ENCODE data around the gene SLC7A8. TPM values are rescaled to one million over a fixed set of nuclear protein-coding genes. Genes with fewer than 3 reads are reported as not detected.

SLC7A8 gene
- total and polyA plus RNA-seq, 2 donors = 3.2 to 15.0 TPM

DNA sequence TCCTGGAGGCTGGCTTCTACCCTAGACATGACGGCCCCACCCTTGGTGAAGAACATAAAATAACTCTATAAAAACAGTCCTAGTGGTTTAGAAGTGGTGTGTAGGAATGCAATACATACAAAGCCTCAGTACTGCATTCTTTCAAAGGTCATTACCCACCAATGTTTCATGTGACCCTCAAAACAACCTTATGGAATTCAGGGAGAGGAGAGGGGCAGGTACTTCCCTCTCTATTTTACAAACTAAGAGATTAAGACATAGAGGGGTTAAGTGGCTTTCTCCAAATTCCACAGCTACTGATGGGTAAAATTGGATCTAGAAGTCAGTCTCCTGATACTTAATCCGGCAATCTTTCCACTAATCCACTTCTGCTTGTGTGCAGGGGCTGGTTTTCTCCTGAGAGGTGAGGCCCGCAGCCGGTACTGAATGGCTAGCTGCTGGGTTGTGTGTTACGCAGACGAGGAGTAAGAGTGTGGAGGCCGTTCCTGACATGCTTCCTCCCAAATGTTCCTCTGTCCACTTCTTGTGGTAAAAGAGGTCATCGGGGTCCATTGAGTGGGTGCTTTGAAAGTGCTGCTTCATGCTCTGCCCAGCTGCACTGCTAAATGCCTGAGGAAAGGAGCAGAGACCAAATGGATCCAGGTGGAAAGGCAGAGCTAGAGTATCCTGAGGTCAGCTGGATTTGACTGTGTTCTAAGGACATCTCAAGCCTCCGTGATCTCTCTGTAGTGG, 16.2 kb downstream of the SLC7A8 start:
- no peaks in the 10 kb centered on the region for H3K36me3 ChIP-seq (ENCODE audit: control insufficient read depth in 2 of 2, insufficient read depth in 2 of 2, low read length in 1 of 2)
- H3K4me3 ChIP-seq (ENCODE audit: low read length in 2 of 2) = no peak overlapping the region
- no peak for DNase-seq (ENCODE audit: low read depth in 6 of 9, low spot score in 9 of 9)
- H3K9me3 ChIP-seq (ENCODE audit: control insufficient read depth in 2 of 2, insufficient read depth in 1 of 2, low read length in 1 of 2) = no peaks in the 10 kb centered on the region
- peaks cover 0 to 4% of the 10 kb centered on the region in 2 donors for H3K4me1 ChIP-seq (ENCODE audit: control insufficient read depth in 2 of 2, insufficient read depth in 2 of 2, low read length in 2 of 2)
- H3K27ac ChIP-seq (ENCODE audit: low read depth in 1 of 2, low read length in 1 of 2) = no peak overlapping the region
- 96% methylated on average over 9 of the region's 9 CpGs for WGBS
- H3K27me3 ChIP-seq (ENCODE audit: control insufficient read depth in 2 of 2, insufficient read depth in 1 of 2, low read length in 1 of 2) = peaks cover 0 to under 1% of the 10 kb centered on the region in 2 donors

DNA sequence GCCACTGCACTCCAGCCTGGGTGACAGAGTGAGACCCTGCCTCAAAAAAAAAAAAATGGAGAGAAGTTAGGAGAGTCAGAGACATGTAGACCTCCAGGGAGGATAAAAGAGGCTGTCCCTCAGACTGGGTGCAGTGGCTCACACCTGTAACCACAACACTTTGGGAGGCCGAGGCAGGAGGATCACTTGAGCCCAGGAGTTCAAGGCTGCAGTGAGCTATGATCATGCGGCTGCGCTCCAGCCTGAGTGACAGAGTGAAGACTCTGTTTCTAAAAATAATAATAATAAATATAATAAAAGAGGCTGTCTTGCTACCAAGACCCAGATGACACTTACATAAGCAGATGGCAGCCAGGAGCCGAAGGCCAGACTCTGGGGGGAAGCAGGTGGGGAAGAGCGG, 18.5 kb downstream of the SLC7A8 start:
- no peaks in the 10 kb centered on the region for H3K36me3 ChIP-seq (ENCODE audit: control insufficient read depth in 2 of 2, insufficient read depth in 2 of 2, low read length in 1 of 2)
- no peak overlapping the region for H3K27ac ChIP-seq (ENCODE audit: low read depth in 1 of 2, low read length in 1 of 2)
- H3K27me3 ChIP-seq (ENCODE audit: control insufficient read depth in 2 of 2, insufficient read depth in 1 of 2, low read length in 1 of 2) = no peaks in the 10 kb centered on the region
- peaks cover 0 to 12% of the 10 kb centered on the region in 2 donors for H3K4me1 ChIP-seq (ENCODE audit: control insufficient read depth in 2 of 2, insufficient read depth in 2 of 2, low read length in 2 of 2)
- WGBS = 95% methylated on average over 5 of the region's 5 CpGs
- H3K9me3 ChIP-seq (ENCODE audit: control insufficient read depth in 2 of 2, insufficient read depth in 1 of 2, low read length in 1 of 2) = no peaks in the 10 kb centered on the region
- H3K4me3 ChIP-seq (ENCODE audit: low read length in 2 of 2) = no peak overlapping the region
- DNase-seq (ENCODE audit: low read depth in 6 of 9, low spot score in 9 of 9) = no peak

DNA sequence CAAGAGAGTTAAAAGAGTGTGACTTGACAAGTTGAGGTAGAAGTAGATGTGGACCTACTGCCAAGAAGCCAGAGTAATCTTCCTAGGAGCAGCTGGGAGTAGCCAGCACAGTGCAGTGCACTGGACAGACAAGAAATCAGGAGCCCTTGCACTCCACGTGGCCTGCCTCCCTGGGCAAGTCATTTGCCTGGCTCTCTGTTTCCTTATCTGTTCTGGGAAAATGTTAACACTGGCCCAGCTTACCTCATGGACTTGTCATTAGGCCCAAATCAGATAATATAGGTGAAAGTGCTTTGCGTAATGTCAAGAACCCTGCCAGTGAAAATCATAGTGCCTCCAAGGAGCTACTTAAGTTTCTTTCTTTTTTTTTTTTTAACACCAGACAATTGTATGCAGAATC, 19.2 kb downstream of the SLC7A8 start:
- 93% methylated on average over 2 of the region's 2 CpGs for WGBS
- Histone ChIP-seq H3K4me3 (ENCODE audit: low read length in 2 of 2) (no peak overlapping the region), H3K27me3 (ENCODE audit: control insufficient read depth in 2 of 2, insufficient read depth in 1 of 2, low read length in 1 of 2) (peaks cover 0 to 2% of the 10 kb centered on the region in 2 donors), H3K36me3 (ENCODE audit: control insufficient read depth in 2 of 2, insufficient read depth in 2 of 2, low read length in 1 of 2) (no peaks in the 10 kb centered on the region), H3K9me3 (ENCODE audit: control insufficient read depth in 2 of 2, insufficient read depth in 1 of 2, low read length in 1 of 2) (no peaks in the 10 kb centered on the region), H3K27ac (ENCODE audit: low read depth in 1 of 2, low read length in 1 of 2) (no peak overlapping the region), H3K4me1 (ENCODE audit: control insufficient read depth in 2 of 2, insufficient read depth in 2 of 2, low read length in 2 of 2) (peaks cover 0 to 12% of the 10 kb centered on the region in 2 donors)
- DNase-seq (ENCODE audit: low read depth in 6 of 9, low spot score in 9 of 9) = no peak

DNA sequence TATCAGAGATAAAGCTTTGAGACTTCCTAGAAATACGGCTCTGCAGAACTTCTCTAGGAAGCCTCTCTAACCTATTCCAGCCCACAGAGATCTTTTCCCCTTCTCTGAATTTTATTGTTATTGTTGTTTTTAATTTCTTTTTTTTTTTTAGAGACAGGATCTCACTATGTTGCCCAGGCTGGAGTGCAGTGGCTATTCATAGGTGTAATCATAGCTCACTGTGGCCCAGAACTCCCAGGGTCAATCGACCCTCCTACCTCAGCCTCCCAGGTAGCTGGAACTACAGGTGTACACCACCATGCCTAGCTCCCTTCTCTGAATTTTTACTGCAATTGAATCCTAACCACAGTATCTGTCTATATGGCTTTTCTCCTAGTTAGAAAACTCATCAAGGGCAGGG, 19.6 kb downstream of the SLC7A8 start:
- Histone ChIP-seq H3K27me3 (ENCODE audit: control insufficient read depth in 2 of 2, insufficient read depth in 1 of 2, low read length in 1 of 2) (peaks cover 0 to 2% of the 10 kb centered on the region in 2 donors), H3K27ac (ENCODE audit: low read depth in 1 of 2, low read length in 1 of 2) (no peak overlapping the region), H3K9me3 (ENCODE audit: control insufficient read depth in 2 of 2, insufficient read depth in 1 of 2, low read length in 1 of 2) (no peaks in the 10 kb centered on the region), H3K4me1 (ENCODE audit: control insufficient read depth in 2 of 2, insufficient read depth in 2 of 2, low read length in 2 of 2) (peaks cover 0 to 12% of the 10 kb centered on the region in 2 donors), H3K4me3 (ENCODE audit: low read length in 2 of 2) (no peak overlapping the region), H3K36me3 (ENCODE audit: control insufficient read depth in 2 of 2, insufficient read depth in 2 of 2, low read length in 1 of 2) (no peaks in the 10 kb centered on the region)
- WGBS = 96% methylated on average over 2 of the region's 2 CpGs
- no peak for DNase-seq (ENCODE audit: low read depth in 6 of 9, low spot score in 9 of 9)

DNA sequence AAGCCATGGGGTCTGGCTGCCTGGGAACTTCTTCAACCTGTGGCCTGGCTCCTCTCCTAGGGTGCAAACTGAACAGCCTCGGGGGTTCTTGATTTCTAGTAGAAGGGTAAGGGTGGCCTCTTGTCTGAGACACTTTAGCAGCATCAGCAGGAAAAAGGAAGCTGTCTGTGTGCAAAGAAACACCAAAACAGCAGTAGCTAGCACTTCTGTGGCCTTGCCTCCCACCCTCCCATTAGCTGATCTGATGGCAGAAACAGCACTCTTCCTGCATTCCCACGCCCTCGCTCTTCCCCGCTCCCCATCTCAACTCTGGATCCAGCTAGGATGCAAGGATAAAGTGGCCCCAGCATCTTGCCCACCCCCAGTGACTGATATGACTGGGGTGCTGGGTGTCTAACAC, 20.7 kb downstream of the SLC7A8 start:
- Histone ChIP-seq H3K27ac (ENCODE audit: low read depth in 1 of 2, low read length in 1 of 2) (no peak overlapping the region), H3K4me3 (ENCODE audit: low read length in 2 of 2) (no peak overlapping the region), H3K4me1 (ENCODE audit: control insufficient read depth in 2 of 2, insufficient read depth in 2 of 2, low read length in 2 of 2) (peaks cover 0 to 12% of the 10 kb centered on the region in 2 donors), H3K27me3 (ENCODE audit: control insufficient read depth in 2 of 2, insufficient read depth in 1 of 2, low read length in 1 of 2) (peaks cover 0 to 2% of the 10 kb centered on the region in 2 donors), H3K36me3 (ENCODE audit: control insufficient read depth in 2 of 2, insufficient read depth in 2 of 2, low read length in 1 of 2) (no peaks in the 10 kb centered on the region), H3K9me3 (ENCODE audit: control insufficient read depth in 2 of 2, insufficient read depth in 1 of 2, low read length in 1 of 2) (no peaks in the 10 kb centered on the region)
- DNase-seq (ENCODE audit: low read depth in 6 of 9, low spot score in 9 of 9) = peak in 1 of 9 donors; percentile 40
- 54% methylated on average over 4 of the region's 4 CpGs for WGBS

DNA sequence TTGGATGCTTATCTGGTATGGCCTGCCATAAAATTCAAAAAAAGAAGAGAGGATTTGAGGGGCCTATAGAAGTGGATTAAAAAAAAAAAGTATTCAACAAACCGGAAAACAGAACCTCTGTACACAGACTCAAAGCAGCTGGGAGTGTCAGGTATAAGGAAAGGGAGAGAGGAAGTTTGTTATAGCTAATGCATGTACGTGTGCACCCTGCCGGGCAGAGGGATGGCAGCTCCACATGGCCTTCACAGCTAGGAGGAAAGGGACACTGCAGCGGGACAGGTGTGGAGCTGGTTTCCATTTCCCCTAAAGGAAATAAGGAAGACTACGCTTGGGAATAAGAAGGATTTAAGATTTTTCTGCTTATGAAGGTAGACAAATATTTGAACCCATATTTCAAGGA, 21.5 kb downstream of the SLC7A8 start:
- no peak overlapping the region for H3K4me3 ChIP-seq (ENCODE audit: low read length in 2 of 2)
- H3K27me3 ChIP-seq (ENCODE audit: control insufficient read depth in 2 of 2, insufficient read depth in 1 of 2, low read length in 1 of 2) = peaks cover 0 to 5% of the 10 kb centered on the region in 2 donors
- no peaks in the 10 kb centered on the region for H3K9me3 ChIP-seq (ENCODE audit: control insufficient read depth in 2 of 2, insufficient read depth in 1 of 2, low read length in 1 of 2)
- H3K36me3 ChIP-seq (ENCODE audit: control insufficient read depth in 2 of 2, insufficient read depth in 2 of 2, low read length in 1 of 2) = no peaks in the 10 kb centered on the region
- WGBS = 55% methylated on average over 5 of the region's 5 CpGs
- peaks cover 0 to 12% of the 10 kb centered on the region in 2 donors for H3K4me1 ChIP-seq (ENCODE audit: control insufficient read depth in 2 of 2, insufficient read depth in 2 of 2, low read length in 2 of 2)
- no peak overlapping the region for H3K27ac ChIP-seq (ENCODE audit: low read depth in 1 of 2, low read length in 1 of 2)
- DNase-seq (ENCODE audit: low read depth in 6 of 9, low spot score in 9 of 9) = peak in 1 of 9 donors; percentile 32

DNA sequence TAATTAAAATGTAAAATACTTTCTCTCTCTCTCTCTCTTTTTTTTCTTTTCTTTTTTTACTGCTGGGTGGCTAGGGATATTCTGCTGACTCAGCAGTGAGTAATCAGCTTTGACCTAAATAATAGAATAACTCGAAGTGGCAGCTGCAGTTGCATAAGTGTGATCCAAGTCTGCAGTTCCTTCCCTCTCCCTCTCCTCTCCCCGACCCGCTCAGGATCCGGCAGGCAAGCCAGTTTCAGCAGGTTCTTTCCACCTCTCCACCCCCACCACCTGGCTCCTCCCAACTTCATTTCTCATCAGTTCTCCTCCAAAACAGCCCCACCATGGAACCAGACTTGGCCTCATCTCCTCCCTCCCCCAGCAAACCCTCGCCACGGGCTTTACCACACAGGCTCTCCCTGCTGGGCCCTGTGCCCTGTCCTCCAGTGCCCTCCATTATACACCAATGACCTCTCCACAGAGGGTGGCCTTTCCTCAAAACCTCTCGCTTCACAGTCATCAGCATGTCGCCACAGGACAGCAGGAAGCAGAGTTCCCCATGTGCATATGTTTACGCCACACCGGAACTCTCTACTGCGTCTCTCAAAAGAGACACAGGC, 22.4 kb downstream of the SLC7A8 start:
- H3K4me1 ChIP-seq (ENCODE audit: control insufficient read depth in 2 of 2, insufficient read depth in 2 of 2, low read length in 2 of 2) = peaks cover 0 to 12% of the 10 kb centered on the region in 2 donors
- peak overlapping the region; percentile 9 to 51 for H3K27ac ChIP-seq (ENCODE audit: low read depth in 1 of 2, low read length in 1 of 2)
- WGBS = 70% methylated on average over 11 of the region's 11 CpGs
- DNase-seq (ENCODE audit: low read depth in 6 of 9, low spot score in 9 of 9) = peak in 1 of 9 donors; percentile 9
- no peak overlapping the region for H3K4me3 ChIP-seq (ENCODE audit: low read length in 2 of 2)
- H3K36me3 ChIP-seq (ENCODE audit: control insufficient read depth in 2 of 2, insufficient read depth in 2 of 2, low read length in 1 of 2) = no peaks in the 10 kb centered on the region
- peaks cover 0 to 5% of the 10 kb centered on the region in 2 donors for H3K27me3 ChIP-seq (ENCODE audit: control insufficient read depth in 2 of 2, insufficient read depth in 1 of 2, low read length in 1 of 2)
- no peaks in the 10 kb centered on the region for H3K9me3 ChIP-seq (ENCODE audit: control insufficient read depth in 2 of 2, insufficient read depth in 1 of 2, low read length in 1 of 2)

DNA sequence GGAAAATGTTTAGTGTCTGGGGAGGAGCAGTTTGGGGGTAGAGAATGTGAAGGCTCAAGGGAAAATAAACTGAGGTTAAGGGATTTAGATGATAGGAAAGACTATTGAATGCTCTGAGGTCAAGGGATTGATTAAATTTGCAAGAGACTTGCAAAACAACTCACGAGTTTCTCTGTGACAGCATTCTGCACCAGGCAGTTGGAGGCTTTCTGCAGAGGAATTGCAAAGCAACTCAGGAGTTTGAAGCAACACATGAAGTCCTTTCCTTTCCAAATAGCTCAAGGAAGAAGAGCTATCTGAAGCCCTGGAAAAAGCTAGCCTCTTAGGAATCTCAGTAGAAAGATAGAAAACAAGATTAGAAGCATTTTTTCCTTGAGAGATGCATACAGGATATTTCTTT, 23.9 kb downstream of the SLC7A8 start:
- 93% methylated on average over 1 of the region's 1 CpG for WGBS
- no peaks in the 10 kb centered on the region for H3K36me3 ChIP-seq (ENCODE audit: control insufficient read depth in 2 of 2, insufficient read depth in 2 of 2, low read length in 1 of 2)
- peaks cover 2 to 22% of the 10 kb centered on the region in 2 donors for H3K4me1 ChIP-seq (ENCODE audit: control insufficient read depth in 2 of 2, insufficient read depth in 2 of 2, low read length in 2 of 2)
- no peak for DNase-seq (ENCODE audit: low read depth in 6 of 9, low spot score in 9 of 9)
- no peaks in the 10 kb centered on the region for H3K9me3 ChIP-seq (ENCODE audit: control insufficient read depth in 2 of 2, insufficient read depth in 1 of 2, low read length in 1 of 2)
- no peak overlapping the region for H3K27ac ChIP-seq (ENCODE audit: low read depth in 1 of 2, low read length in 1 of 2)
- H3K27me3 ChIP-seq (ENCODE audit: control insufficient read depth in 2 of 2, insufficient read depth in 1 of 2, low read length in 1 of 2) = peaks cover 0 to 5% of the 10 kb centered on the region in 2 donors
- no peak overlapping the region for H3K4me3 ChIP-seq (ENCODE audit: low read length in 2 of 2)

DNA sequence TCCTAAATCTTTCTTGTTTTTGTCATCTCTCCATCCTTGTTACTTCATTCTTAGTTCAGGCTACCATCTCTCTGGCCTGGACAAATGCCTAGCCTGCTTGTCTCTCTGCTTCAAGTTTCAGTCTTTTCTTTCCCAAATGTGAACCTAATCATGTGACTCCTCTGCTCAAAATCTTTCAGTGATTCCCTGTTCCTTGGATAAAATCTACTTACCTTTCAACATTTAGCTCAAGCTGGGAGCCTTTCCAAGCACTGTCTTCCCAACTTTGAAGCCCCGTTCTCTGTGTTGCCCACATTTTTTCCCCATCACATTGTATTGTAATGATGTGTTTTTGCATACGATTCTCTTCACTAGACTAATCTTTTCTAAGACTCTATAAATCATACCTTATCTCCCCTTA, 24.7 kb downstream of the SLC7A8 start:
- no peaks in the 10 kb centered on the region for H3K36me3 ChIP-seq (ENCODE audit: control insufficient read depth in 2 of 2, insufficient read depth in 2 of 2, low read length in 1 of 2)
- no peak for DNase-seq (ENCODE audit: low read depth in 6 of 9, low spot score in 9 of 9)
- WGBS = 97% methylated on average over 2 of the region's 2 CpGs

More for the DNA sequence above, 24.7 kb downstream of the SLC7A8 start:
- Histone ChIP-seq H3K4me1 (ENCODE audit: control insufficient read depth in 2 of 2, insufficient read depth in 2 of 2, low read length in 2 of 2) (peaks cover 8 to 29% of the 10 kb centered on the region in 2 donors), H3K9me3 (ENCODE audit: control insufficient read depth in 2 of 2, insufficient read depth in 1 of 2, low read length in 1 of 2) (no peaks in the 10 kb centered on the region), H3K27me3 (ENCODE audit: control insufficient read depth in 2 of 2, insufficient read depth in 1 of 2, low read length in 1 of 2) (peaks cover 3 to 5% of the 10 kb centered on the region in 2 donors), H3K27ac (ENCODE audit: low read depth in 1 of 2, low read length in 1 of 2) (no peak overlapping the region), H3K4me3 (ENCODE audit: low read length in 2 of 2) (no peak overlapping the region)
